Smooth muscle cell (in vitro differentiated cells): ENCODE measurements around the gene CRABP1. TPM values are rescaled to one million over a fixed set of nuclear protein-coding genes. Genes with fewer than 3 reads are reported as not detected.

ENCODE experiments used
- DNase-seq: peaks from one replicate; lab custom pipeline; 2025; ENCODE audit not compliant: unreplicated experiment; lab: John Stamatoyannopoulos, UW
- H2AFZ ChIP-seq: fragments of 200-600 bp; sonication (generic); 2 replicates; pipeline ENCODE4 v1.6.0; 2016; ENCODE audit warnings: antibody characterized with exemption, low read depth, mild to moderate bottlenecking
- H3F3A ChIP-seq: fragments of 200-600 bp; sonication (generic); 2 replicates; pipeline ENCODE4 v1.6.0; 2017; ENCODE audit warnings: antibody characterized with exemption, low read depth
- H3K27ac ChIP-seq: fragments of 200-600 bp; sonication (generic); 2 replicates; pipeline ENCODE4 v1.5.1; 2016; ENCODE audit warnings: low read depth, mild to moderate bottlenecking
- H3K27me3 ChIP-seq: fragments of 200-600 bp; sonication (generic); 2 replicates; pipeline ENCODE4 v1.6.1; 2016; ENCODE audit warnings: low read depth, mild to moderate bottlenecking
- H3K36me3 ChIP-seq: fragments of 200-600 bp; sonication (generic); 2 replicates; pipeline ENCODE4 v1.5.1; 2016; ENCODE audit warnings: low read depth
- H3K4me1 ChIP-seq: fragments of 200-600 bp; sonication (generic); 2 replicates; pipeline ENCODE4 v1.5.1; 2016; ENCODE audit warnings: low read depth
- H3K4me2 ChIP-seq: fragments of 200-600 bp; sonication (generic); 2 replicates; pipeline ENCODE4 v1.6.0; 2016; ENCODE audit warnings: mild to moderate bottlenecking
- H3K4me3 ChIP-seq: fragments of 200-600 bp; sonication (generic); 2 replicates; pipeline ENCODE4 v1.5.1; 2016; ENCODE audit warnings: mild to moderate bottlenecking
- H3K79me2 ChIP-seq: fragments of 200-600 bp; sonication (generic); 2 replicates; pipeline ENCODE4 v1.6.0; 2016; ENCODE audit warnings: low read depth, mild to moderate bottlenecking
- H3K9ac ChIP-seq: fragments of 200-600 bp; sonication (generic); 2 replicates; pipeline ENCODE4 v1.6.0; 2016; ENCODE audit warnings: low read depth
- H3K9me3 ChIP-seq: fragments of 200-600 bp; sonication (generic); replicated peaks from 2 replicates; pipeline ENCODE4 v1.5.1; 2016; ENCODE audit warnings: low read depth
- H4K20me1 ChIP-seq: fragments of 200-600 bp; sonication (generic); 2 replicates; pipeline ENCODE4 v1.6.0; 2016; ENCODE audit warnings: low read depth
- CTCF ChIP-seq: fragments of 200-600 bp; sonication (generic); IDR thresholded peaks from 2 replicates; pipeline ENCODE4 v1.5.1; 2017; ENCODE audit warnings: borderline replicate concordance, mild to moderate bottlenecking, antibody characterized with exemption; ENCODE audit not compliant: insufficient read depth, poor library complexity, severe bottlenecking
- WGBS: methylation state at CpG from one replicate; pipeline ENCODE4 v1.1.7; 2016; ENCODE audit warnings: low lambda C conversion rate; 5-methylcytosine and 5-hydroxymethylcytosine counted together
- polyA plus RNA-seq: library from polyadenylated mRNA; unstranded; fragments of >200 nt; fragmentation: Nextera tagmentation; extraction: Ambion mirVana; gene quantifications from 2 replicates; pipeline ENCODE4 v1.2.1, GENCODE V29; 2016
- total RNA-seq: library from RNA; depleted of rRNA; stranded (reverse); fragments of >200 nt; gene quantifications from 2 replicates; pipeline ENCODE4 v1.2.3, GENCODE V29; 2014

The CRABP1 gene
- total and polyA plus RNA-seq, 2 experiments from 2014 or later = 8.8 to 12.9 TPM

- peak overlapping the region; percentile 4 for H3K4me2 ChIP-seq
- no peak overlapping the region for H2AFZ ChIP-seq
- no peak for TF ChIP-seq CTCF
- no peaks in the 10 kb centered on the region for H3F3A ChIP-seq
- WGBS = 92% methylated on average over 7 of the region's 7 CpGs
- no peaks in the 10 kb centered on the region for H3K27me3 ChIP-seq
- H4K20me1 ChIP-seq = no peaks in the 10 kb centered on the region
- no peaks in the 10 kb centered on the region for H3K36me3 ChIP-seq
- peaks cover 7% of the 10 kb centered on the region for H3K4me1 ChIP-seq
- H3K4me3 ChIP-seq = no peak overlapping the region
- no peak for DNase-seq
- no peak overlapping the region for H3K27ac ChIP-seq
- H3K79me2 ChIP-seq = no peaks in the 10 kb centered on the region
- no peak overlapping the region for H3K9ac ChIP-seq
- H3K9me3 ChIP-seq = no peaks in the 10 kb centered on the region
Measured at GRCh38 chr15:78382114-78382880, 42.1 kb downstream of the CRABP1 start.

GRCh38 chr15:78384651-78385050, 44.5 kb downstream of the CRABP1 start:
- Histone ChIP-seq H3K4me1 (peaks cover 20% of the 10 kb centered on the region), H3K4me3 (no peak overlapping the region), H3K9me3 (no peaks in the 10 kb centered on the region), H3K27ac (no peak overlapping the region), H3K36me3 (no peaks in the 10 kb centered on the region), H2AFZ (no peak overlapping the region), H3K27me3 (no peaks in the 10 kb centered on the region), H4K20me1 (no peaks in the 10 kb centered on the region), H3K4me2 (no peak overlapping the region), H3K9ac (no peak overlapping the region), H3K79me2 (no peaks in the 10 kb centered on the region), H3F3A (no peaks in the 10 kb centered on the region)
- DNase-seq = no peak
- WGBS = 98% methylated on average over 7 of the region's 7 CpGs
- no peak for TF ChIP-seq CTCF

- Histone ChIP-seq H3K36me3 (no peaks in the 10 kb centered on the region), H3F3A (no peaks in the 10 kb centered on the region), H3K4me1 (peaks cover 22% of the 10 kb centered on the region), H3K79me2 (no peaks in the 10 kb centered on the region), H3K9me3 (no peaks in the 10 kb centered on the region), H3K27ac (no peak overlapping the region), H3K9ac (no peak overlapping the region), H4K20me1 (no peaks in the 10 kb centered on the region), H3K4me3 (no peak overlapping the region), H3K27me3 (no peaks in the 10 kb centered on the region), H3K4me2 (no peak overlapping the region), H2AFZ (no peak overlapping the region)
- no peak for DNase-seq
- TF ChIP-seq CTCF = no peak
- WGBS = 64% methylated on average over 6 of the region's 6 CpGs
Measured at GRCh38 chr15:78387246-78388037, 47.3 kb downstream of the CRABP1 start.
